Activated T-cell treated with anti-CD3 and anti-CD28 coated beads, Interleukin-2, amount 50 U/mL, for 48 hours (primary cell): ENCODE data around the gene THY1.

ENCODE experiments used
- DNase-seq, 2 experiments: peaks; one replicate each; pipeline ENCODE4 v3.0.0-alpha.2; 2020

Gene THY1

GRCh38 chr11:119380827-119381180 lies 42.2 kb downstream of the THY1 start:
- peak in 1 of 2 experiments; percentile 31 for DNase-seq

GRCh38 chr11:119380160-119380826 lies 42.7 kb downstream of the THY1 start:
- DNase-seq: no peak

DNA sequence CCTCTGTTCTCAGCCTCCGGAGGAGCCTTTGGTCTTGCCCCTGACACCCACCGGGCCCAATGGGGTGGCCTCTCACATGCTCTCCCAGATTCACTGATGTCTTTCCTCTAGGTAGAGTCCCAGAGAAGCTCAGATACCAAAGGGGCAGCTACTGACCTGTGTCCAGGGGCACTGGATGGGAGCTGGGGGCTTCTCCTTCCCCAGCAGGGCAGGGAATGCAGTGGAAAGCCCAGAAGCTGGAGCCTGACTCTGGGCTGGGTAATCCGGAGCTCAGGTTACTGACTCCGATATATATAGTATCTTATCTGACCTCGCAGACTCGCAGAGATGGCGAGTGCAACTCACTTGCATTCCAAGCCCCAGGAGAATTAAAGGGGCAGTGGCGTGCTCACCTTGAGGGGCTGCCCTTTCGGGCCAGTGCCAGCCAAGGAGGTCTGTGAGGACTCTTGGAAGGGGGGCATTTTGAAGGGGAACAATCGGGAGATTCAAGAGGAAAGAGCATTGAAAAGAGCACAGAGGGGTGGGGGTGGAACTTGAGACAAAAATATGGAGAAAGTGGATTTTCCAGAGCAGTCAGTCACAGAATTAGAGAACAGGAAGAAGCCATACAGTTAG lies 44.0 kb downstream of the THY1 start:
- DNase-seq: no peak

DNA sequence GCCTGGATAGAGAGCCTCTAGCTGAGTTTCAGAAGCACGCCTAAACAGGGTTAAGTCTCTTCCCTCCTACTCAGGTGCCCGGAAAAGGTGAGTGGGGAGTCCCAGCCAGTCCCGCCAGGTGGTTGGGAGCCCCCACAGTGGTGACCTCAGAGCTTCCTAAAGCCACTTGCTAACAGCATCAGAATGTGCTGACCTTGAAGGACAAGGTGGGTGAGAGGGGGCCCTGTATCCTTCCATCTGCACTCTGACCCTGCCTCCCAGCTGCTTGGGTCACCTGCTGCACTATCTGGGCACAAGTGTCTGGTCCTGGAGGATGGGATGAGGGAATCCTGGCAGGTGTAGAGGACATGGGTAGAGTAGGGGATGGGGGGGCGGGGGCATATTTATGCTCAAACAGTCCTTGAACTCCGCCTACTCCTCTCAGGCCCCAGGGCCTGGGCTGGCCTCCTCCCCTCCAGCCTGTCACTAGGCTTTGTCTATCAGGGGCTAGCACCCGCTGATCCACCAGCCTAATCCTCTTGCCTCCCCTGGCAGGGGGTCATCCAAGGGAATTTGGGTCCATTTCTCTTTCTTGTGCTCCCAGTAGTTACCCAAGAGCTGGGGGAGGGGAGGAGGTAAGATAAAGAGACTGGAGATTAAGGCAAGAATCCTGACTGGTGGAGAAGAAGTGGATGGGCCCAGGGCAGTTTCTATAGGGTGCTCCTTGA lies 44.9 kb downstream of the THY1 start:
- no peak for DNase-seq

DNA sequence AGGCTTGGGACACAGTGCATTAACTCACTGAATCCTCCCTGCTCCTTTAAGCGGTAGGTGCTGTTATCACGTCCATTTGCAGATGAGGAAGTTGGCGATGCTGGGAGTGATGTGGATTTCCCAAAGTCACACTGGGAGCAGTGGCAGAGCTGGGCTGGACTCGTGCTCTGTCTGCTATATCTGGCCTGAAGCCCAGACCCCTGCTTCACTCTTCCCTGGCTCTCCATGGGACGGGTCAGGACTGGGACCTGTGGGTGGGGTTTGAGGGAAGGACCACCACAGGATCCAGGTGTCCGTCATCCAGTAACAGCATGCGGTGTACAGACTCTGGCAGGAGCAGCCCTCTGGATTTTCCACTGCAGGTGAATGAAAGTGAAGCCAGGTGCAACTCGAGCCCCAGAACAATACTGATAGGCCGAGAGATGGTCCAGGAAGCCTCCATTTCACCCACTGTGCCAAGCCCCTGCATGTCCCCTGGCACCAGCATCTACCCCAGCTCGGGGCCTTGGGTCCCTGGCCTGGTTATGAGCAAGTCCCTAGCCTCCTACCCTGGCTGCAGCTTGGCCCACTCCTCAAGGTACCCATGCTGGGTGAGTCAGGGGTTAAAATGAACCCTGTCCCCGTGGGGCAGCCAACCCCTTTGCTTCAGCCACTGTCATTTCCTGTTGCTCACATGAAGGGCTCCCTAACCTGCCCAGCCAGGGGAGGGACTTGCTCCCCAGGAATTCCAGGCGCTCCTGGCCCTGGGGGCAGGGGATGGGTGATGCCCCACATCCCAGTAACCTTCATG lies 45.7 kb downstream of the THY1 start:
- no peak for DNase-seq

DNA sequence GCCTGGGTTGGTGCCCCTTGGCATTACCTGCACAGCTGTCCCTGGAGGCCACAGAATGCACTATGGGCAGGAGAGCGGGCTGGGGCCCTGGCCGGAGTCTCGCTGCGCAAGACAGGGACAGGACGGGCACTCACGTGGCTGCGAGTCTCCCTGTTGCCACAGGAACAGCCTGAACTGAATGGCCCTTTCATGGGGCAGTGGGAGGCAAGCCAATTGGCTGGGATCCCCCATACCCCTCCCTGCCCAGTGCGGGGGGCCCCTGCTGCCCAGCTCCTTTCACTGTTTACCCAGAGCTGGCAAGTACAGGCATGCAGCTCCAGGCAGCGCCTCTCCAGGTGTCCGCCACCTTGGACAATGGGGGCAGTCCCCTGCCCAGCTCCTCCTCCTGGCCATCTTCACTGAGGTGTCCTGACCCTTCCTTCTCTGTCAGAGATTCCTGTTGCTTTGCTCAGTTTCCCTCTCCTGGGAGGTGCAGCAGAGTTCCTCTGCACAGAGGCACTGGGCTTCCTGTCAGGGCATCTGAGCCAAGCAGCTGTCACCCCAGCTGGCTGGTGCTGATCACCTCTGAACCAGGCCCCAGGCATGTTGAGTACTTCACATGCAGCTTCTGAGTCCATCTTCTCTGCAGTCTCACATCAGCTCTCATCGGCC lies 46.6 kb downstream of the THY1 start:
- no peak for DNase-seq

GRCh38 chr11:119375337-119376196 lies 47.4 kb downstream of the THY1 start:
- DNase-seq: no peak

DNA sequence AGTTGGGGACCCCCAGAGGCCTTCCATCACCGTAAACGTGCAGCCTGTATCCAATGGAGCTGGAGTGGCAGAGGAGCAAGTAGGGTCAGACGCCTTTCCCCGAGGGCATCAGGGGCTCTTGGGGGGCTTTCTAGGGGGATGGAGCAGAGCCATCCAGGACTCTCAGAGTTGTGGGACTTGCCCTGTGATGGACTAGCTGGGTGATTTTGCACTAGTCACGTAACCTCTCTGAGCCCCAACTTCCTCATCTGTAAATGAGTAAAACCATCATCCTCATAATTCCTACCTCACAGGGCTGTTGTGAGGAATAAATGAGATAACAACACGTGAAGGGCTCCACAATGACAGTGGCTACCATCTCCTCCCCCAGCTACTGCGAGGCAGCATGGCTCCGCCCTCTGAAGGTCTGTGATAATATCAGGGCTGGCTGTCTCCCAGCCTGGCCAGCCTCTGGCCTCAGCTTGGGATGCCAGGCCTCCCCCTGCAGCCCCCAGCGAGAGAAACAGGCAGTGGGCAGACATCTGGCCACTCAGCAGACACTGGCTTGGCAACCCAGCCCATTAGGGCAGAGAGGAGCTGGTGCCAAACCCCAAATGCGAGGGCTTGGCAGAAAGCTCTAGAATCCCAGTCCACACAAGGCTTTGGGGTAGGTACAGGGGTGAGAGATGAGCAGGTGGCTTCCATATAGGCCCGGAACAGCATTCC lies 48.2 kb downstream of the THY1 start:
- no peak for DNase-seq

DNA sequence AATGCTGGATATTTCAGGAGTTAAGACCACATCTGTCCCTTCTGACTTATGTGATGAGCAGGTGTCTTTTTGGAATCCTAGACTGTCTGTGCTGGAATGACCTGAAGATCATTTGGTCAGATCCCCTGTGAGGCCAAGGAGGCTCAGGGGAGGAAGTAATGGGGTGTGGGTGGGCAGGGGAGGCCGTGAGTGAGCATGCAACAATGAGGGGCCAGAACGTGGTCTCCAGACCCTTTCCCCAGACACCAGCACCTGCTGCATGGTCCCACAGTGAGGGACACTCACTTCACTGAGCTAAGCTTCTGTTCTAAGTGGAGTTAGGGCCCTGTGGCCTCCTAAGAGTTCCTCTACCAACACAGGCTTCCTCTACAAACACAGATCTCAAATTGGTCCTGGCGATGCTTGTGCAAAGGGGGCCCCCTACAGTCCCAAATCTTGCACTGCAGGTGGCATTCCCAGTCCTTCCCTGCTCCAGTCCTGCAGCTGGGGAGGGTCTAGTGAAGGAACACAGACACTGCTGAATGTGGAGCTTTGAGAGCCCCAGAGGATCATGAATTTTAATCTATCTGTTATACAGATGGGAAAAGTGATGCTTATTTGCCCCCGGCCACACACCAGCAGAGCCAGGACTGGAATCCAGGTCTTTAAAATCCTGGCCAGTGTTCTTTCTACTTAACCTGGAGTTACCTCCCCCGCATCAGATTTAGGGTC lies 48.9 kb downstream of the THY1 start:
- peak; percentile 68 to 74 for DNase-seq

DNA sequence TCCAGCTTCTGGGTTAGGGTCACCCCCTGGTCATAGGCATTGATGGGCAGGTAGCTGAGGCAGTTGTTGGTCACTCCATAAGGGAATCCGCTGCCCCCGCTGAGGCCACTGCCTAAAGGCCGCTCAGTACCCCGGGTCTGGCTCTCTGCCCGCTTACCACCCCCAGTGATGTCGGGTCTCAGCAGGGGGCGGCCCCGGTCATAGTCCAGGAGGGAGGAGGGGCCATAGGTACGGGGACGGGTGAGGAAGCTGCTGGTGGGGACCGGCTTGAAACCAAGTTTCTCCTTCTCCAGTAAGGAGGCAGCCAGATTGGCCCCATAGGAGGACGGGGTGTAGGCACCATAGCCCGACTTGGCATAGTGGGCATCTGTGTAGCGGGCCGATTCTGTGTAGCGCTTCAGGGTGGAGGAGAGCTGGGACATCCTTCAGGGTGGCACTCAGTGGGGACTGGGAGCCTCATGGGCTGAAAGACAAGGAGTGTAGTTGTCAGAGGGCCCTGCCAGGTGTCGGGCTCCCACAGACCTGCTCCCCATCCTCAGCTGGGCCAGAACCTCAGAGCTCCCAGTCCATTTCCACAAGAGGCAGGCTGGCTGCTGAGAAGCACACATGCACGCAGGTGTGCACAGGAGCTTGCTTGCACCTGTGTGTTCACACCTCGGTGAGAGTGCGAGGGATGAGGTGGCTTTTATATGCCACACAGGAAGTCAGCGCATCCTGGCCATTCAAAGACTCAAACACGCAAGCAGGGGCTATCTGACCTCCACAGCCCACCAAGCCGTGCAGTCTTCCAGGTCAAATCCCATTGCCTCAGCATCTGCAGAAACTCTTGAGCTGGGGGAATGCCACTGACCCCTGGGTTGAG lies 49.7 kb downstream of the THY1 start:
- no peak for DNase-seq

DNA sequence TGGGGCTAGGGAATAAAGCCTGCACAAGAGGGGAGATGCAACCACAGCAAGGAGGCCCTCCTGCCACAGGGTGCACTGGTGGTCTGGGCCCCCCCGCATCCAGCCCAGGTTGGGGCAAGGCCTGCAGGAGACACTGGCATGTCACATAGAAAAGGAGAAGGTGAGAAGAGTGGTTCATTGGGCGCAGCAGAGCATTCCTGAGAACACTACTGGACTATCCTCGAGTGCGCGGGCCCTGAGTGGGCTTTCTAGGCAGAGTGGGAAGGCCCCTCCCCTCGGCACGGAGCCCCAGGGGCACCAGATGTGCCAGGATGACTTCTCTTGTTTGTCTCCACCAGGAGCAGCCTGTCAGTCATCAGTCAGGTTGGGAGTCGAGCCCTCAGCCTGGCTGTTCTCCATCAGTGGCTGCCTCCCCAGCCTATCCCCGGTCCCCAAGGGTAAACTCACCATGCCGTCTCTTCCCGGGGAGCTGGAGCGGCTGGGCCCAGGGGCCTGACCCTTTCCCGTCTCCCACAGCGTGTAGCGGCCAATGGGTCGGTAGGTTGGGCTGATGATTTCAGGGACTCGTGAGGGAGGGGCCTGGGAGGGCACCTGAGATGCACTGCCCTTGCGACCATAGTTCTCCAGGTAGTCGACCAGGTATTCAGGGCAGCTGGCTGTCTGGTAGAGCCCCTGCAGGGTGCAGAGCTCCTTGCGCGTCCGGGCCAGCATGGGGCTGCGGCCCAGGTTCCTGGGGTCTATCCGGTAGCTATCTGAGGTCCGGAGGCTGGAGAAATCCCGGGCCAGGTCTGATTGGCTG lies 50.5 kb downstream of the THY1 start:
- no peak for DNase-seq

- DNase-seq: no peak
Observed at GRCh38 chr11:119371778-119372182, 51.2 kb downstream of the THY1 start.

GRCh38 chr11:119371067-119371601 lies 51.8 kb downstream of the THY1 start:
- no peak for DNase-seq

- DNase-seq: no peak
Observed at GRCh38 chr11:119370486-119371046, 52.4 kb downstream of the THY1 start.

DNA sequence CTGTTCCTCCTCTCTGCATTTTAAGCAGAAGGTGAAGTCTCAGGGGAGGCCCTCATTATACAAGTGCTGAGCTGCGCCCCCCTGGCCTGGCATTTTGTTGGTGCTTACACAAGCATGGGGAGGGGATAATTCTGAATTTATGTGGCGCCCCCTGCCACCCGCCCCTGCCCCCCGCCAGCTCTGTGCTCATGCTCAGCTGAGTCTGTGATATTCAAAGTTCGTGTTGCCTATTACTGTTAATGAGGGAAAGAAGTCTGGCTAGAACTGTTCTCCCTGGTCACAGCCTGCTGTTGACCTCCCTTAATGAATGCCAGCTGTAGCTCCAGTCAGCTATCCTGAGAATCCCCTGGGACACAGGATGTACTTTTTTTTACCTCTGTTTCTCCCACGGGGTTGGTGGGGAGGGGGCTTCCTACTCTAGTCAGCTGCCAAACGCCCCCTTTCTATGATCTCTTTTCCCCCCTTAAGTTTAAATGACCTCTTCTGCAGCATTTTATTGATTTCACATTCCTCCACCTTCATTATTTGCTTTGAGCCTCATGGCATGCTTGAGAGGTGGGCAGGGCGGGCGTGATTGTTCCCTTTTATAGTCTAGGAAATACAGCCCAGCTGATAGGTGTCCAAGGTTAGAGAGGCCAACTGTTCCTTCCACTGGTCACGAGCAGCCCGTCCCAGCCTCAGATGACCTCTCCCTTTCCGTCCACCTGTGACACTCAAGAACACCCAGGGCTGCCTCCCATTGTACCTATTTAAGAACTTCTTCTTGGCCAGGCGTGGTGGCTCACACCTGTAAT lies 53.6 kb downstream of the THY1 start:
- no peak for DNase-seq

GRCh38 chr11:119368121-119369034 lies 54.6 kb downstream of the THY1 start:
- DNase-seq: no peak
